Caco-2 (cell line): ENCODE measurements around the gene SLC30A1. TPM values are rescaled to one million over a fixed set of nuclear protein-coding genes. Genes with fewer than 3 reads are reported as not detected.
"Not testable (repeated sequence)": the region's sequence is repeated elsewhere in the genome, so short reads cannot be mapped to it uniquely, and the experiment has no call there.

ENCODE experiments used
- BruUV-seq: library from RNA; stranded (reverse); fragments of 400-500 nt; replicated peaks from 2 replicates; lab custom pipeline; 2021; lab: Mats Ljungman, UMichigan
- CTCF ChIA-PET: fragments of 300-600 bp; sonication (Branson Sonifier 250); formaldehyde crosslinking; loops from one replicate; lab custom pipeline; 2022; ENCODE audit warnings: antibody characterized with exemption; lab: Charles Lee
- POLR2A ChIA-PET: fragments of 300-600 bp; sonication (Branson Sonifier 250); formaldehyde crosslinking; loops from one replicate; lab custom pipeline; 2022; ENCODE audit warnings: antibody characterized with exemption; lab: Charles Lee
- DNase-seq, 2 experiments: peaks; one replicate each; pipeline versions ENCODE4 v3.0.0 to v3.0.0-alpha.2; 2020 to 2022
- H3K27me3 ChIP-seq: replicated peaks from 2 replicates; pipeline ENCODE4 v1.6.0; 2011; ENCODE audit warnings: low read length; ENCODE audit not compliant: control insufficient read depth, insufficient read depth
- H3K36me3 ChIP-seq: 2 replicates; pipeline ENCODE4 v1.5.1; 2011; ENCODE audit warnings: low read length; ENCODE audit not compliant: control insufficient read depth, insufficient read depth
- H3K4me1 ChIP-seq: fragments of 250-450 bp; sonication (Bioruptor Pico); 2 replicates; pipeline ENCODE4 v1.5.1; 2020; ENCODE audit warnings: mild to moderate bottlenecking
- H3K4me3 ChIP-seq: 2 replicates; pipeline ENCODE4 v1.5.1; 2011; ENCODE audit warnings: low read depth, mild to moderate bottlenecking, control low read depth, low read length
- H3K9me3 ChIP-seq: fragments of 250-450 bp; sonication (Bioruptor Pico); 2 replicates; pipeline ENCODE4 v1.5.1; 2020; ENCODE audit warnings: mild to moderate bottlenecking, moderate library complexity
- H3K27ac Mint-ChIP-seq: one replicate; pipeline ENCODE4 v1.8.0; 2022; ENCODE audit warnings: mixed read lengths; ENCODE audit not compliant: unreplicated experiment
- H3K27me3 Mint-ChIP-seq: one replicate; pipeline ENCODE4 v1.8.0; 2022; ENCODE audit warnings: mixed read lengths; ENCODE audit not compliant: insufficient read depth, unreplicated experiment
- H3K36me3 Mint-ChIP-seq: one replicate; pipeline ENCODE4 v1.8.0; 2022; ENCODE audit warnings: mild to moderate bottlenecking, mixed read lengths; ENCODE audit not compliant: insufficient read depth, unreplicated experiment
- H3K4me1 Mint-ChIP-seq: one replicate; pipeline ENCODE4 v1.8.0; 2022; ENCODE audit warnings: low read depth, mixed read lengths; ENCODE audit not compliant: unreplicated experiment
- H3K4me3 Mint-ChIP-seq: one replicate; pipeline ENCODE4 v1.8.0; 2022; ENCODE audit warnings: mild to moderate bottlenecking, moderate library complexity, mixed read lengths; ENCODE audit not compliant: unreplicated experiment
- H3K9me3 Mint-ChIP-seq: one replicate; pipeline ENCODE4 v1.8.0; 2022; ENCODE audit warnings: mixed read lengths; ENCODE audit not compliant: unreplicated experiment
- CTCF ChIP-seq, 2 experiments: fragments of 200-600 bp in 1 of 2; IDR thresholded peaks; 1 replicate in 1 of 2; 2 replicates in 1 of 2; pipeline versions ENCODE4 v1.5.1 to v1.8.0; 2011 to 2022; ENCODE audit warnings: antibody characterized with exemption in 1 of 2, control low read depth in 1 of 2, inconsistent platforms in 1 of 2, low read depth in 1 of 2, low read length in 1 of 2, mild to moderate bottlenecking in 1 of 2, moderate library complexity in 1 of 2; ENCODE audit not compliant: insufficient read depth in 1 of 2, severe bottlenecking in 1 of 2, unreplicated experiment in 1 of 2
- intact Hi-C: fragments of 100-400 bp; cut with micrococcal nuclease; formaldehyde crosslinking; loops from one replicate; pipeline ENCODE4 v1.10.0; 2022; ENCODE audit not compliant: unreplicated experiment
- total RNA-seq: library from RNA; stranded (reverse); gene quantifications from 2 replicates; pipeline ENCODE4 v1.2.3, GENCODE V29; 2022

SLC30A1 gene
- total RNA-seq, 1 experiment from 2014 or later: 26.6 TPM

- Histone ChIP-seq H3K36me3 (no peaks in the 10 kb centered on the region), H3K4me1 (no peaks in the 10 kb centered on the region), H3K4me3 (no peak overlapping the region), H3K9me3 (no peaks in the 10 kb centered on the region), H3K27me3 (no peaks in the 10 kb centered on the region)
- ChIA-PET POLR2A (no interaction called here), CTCF (no interaction called here)
- no TSS peak for BruUV-seq
- Mint-ChIP-seq H3K27me3 (no peaks in the 10 kb centered on the region), H3K4me3 (no peak overlapping the region), H3K4me1 (peaks cover 18% of the 10 kb centered on the region), H3K27ac (no peak overlapping the region), H3K9me3 (no peaks in the 10 kb centered on the region), H3K36me3 (no peaks in the 10 kb centered on the region)
- no peak for DNase-seq
- intact Hi-C loops: no loop called here
- no peak for TF ChIP-seq CTCF (IDR thresholded peaks at IDR 0.05; ENCODE audit: insufficient read depth in 1 of 2, low read depth in 1 of 2, low read length in 1 of 2, severe bottlenecking in 1 of 2, unreplicated experiment in 1 of 2)
Measured at GRCh38 chr1:211627259-211627658, 48.3 kb upstream of the SLC30A1 start.

- CTCF ChIA-PET, H3K4me1 ChIP-seq, POLR2A ChIA-PET, H3K36me3 Mint-ChIP-seq, H3K36me3 ChIP-seq, H3K9me3 ChIP-seq, H3K27me3 Mint-ChIP-seq, BruUV-seq, DNase-seq, H3K4me3 ChIP-seq, H3K9me3 Mint-ChIP-seq, H3K27ac Mint-ChIP-seq, H3K27me3 ChIP-seq, H3K4me3 Mint-ChIP-seq: not testable (repeated sequence)
- H3K4me1 Mint-ChIP-seq: peaks cover 16% of the 10 kb centered on the region
- intact Hi-C loops: loop anchor here (1.0 kb wide), 3 partner anchors 22 to 49 kb away; no protein-coding TSS in a partner anchor
Measured at GRCh38 chr1:211625866-211626265, 46.9 kb upstream of the SLC30A1 start.

- no peaks in the 10 kb centered on the region for H3K27me3 ChIP-seq
- CTCF ChIA-PET: interaction anchor here (0.5 to 1.5 kb wide), 16 partner anchors 12 to 487 kb away, joined by 3 to 25 read pairs (median 4); partner anchors contain the start of gene SLC30A1
- H3K4me3 ChIP-seq: no peak overlapping the region
- no peaks in the 10 kb centered on the region for H3K27me3 Mint-ChIP-seq
- peak; percentile 40 for TF ChIP-seq CTCF (IDR thresholded peaks at IDR 0.05; ENCODE audit: insufficient read depth in 1 of 2, low read depth in 1 of 2, low read length in 1 of 2, severe bottlenecking in 1 of 2, unreplicated experiment in 1 of 2)
- peaks cover 9% of the 10 kb centered on the region for H3K4me1 Mint-ChIP-seq
- no peaks in the 10 kb centered on the region for H3K4me1 ChIP-seq
- no peak overlapping the region for H3K4me3 Mint-ChIP-seq
- BruUV-seq: no TSS peak
- H3K36me3 Mint-ChIP-seq: no peaks in the 10 kb centered on the region
- no peaks in the 10 kb centered on the region for H3K9me3 ChIP-seq
- H3K36me3 ChIP-seq: no peaks in the 10 kb centered on the region
- intact Hi-C loops: loop anchor here (1.0 kb wide), 3 partner anchors 21 to 48 kb away; no protein-coding TSS in a partner anchor
- DNase-seq: peak; percentile 63 to 67
- H3K9me3 Mint-ChIP-seq: no peaks in the 10 kb centered on the region
- no peak overlapping the region for H3K27ac Mint-ChIP-seq
- POLR2A ChIA-PET: interaction anchor here (0.6 to 1.1 kb wide), 3 partner anchors 15 to 46 kb away, joined by 4 to 7 read pairs (median 6); partner anchors contain the start of gene SLC30A1
Measured at GRCh38 chr1:211625040-211625439, 46.1 kb upstream of the SLC30A1 start.
